PFSK-1 (cell line): Measurements from ENCODE around the gene SETBP1.

Experiments
- FOXP2 ChIP-seq: optimal IDR thresholded peaks from 2 replicates; pipeline ENCODE3; 2011; ENCODE audit warnings: borderline replicate concordance, control low read depth, inconsistent platforms; ENCODE audit not compliant: insufficient read depth; ENCODE audit errors: extremely low read length, extremely low read depth
- POLR2AphosphoS5 ChIP-seq: IDR thresholded peaks from 2 replicates; pipeline ENCODE4 v1.6.1; 2012; ENCODE audit warnings: low read depth, mild to moderate bottlenecking, control low read depth, low read length, moderate library complexity
- TF ChIP-seq, protein P1 (sequence below), 2 experiments: IDR thresholded peaks; 2 replicates each; pipeline versions ENCODE4 v1.6.1 to v1.8.0; 2011 to 2012; ENCODE audit warnings: low read depth in 2 of 2, low read length in 2 of 2, control low read depth in 1 of 2, inconsistent platforms in 1 of 2, mild to moderate bottlenecking in 1 of 2, moderate library complexity in 1 of 2; ENCODE audit not compliant: insufficient read depth in 1 of 2

- TF ChIP-seq, protein P1, sequence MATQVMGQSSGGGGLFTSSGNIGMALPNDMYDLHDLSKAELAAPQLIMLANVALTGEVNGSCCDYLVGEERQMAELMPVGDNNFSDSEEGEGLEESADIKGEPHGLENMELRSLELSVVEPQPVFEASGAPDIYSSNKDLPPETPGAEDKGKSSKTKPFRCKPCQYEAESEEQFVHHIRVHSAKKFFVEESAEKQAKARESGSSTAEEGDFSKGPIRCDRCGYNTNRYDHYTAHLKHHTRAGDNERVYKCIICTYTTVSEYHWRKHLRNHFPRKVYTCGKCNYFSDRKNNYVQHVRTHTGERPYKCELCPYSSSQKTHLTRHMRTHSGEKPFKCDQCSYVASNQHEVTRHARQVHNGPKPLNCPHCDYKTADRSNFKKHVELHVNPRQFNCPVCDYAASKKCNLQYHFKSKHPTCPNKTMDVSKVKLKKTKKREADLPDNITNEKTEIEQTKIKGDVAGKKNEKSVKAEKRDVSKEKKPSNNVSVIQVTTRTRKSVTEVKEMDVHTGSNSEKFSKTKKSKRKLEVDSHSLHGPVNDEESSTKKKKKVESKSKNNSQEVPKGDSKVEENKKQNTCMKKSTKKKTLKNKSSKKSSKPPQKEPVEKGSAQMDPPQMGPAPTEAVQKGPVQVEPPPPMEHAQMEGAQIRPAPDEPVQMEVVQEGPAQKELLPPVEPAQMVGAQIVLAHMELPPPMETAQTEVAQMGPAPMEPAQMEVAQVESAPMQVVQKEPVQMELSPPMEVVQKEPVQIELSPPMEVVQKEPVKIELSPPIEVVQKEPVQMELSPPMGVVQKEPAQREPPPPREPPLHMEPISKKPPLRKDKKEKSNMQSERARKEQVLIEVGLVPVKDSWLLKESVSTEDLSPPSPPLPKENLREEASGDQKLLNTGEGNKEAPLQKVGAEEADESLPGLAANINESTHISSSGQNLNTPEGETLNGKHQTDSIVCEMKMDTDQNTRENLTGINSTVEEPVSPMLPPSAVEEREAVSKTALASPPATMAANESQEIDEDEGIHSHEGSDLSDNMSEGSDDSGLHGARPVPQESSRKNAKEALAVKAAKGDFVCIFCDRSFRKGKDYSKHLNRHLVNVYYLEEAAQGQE (IDR thresholded peaks at IDR 0.05; ENCODE audit: insufficient read depth in 1 of 2, low read depth in 2 of 2, low read length in 2 of 2), result no peak
- TF ChIP-seq POLR2AphosphoS5 (no peak), FOXP2 (no peak)
Measured at GRCh38 chr18:44774191-44774590, 93.5 kb downstream of the SETBP1 start.
